Effector memory CD4-positive, alpha-beta T cell (primary cell): Measurements from ENCODE around the gene AVEN.

Source experiments
- DNase-seq, 3 donors: peaks; one replicate each; pipeline ENCODE4 v3.0.0-alpha.2; 2020
- H3K27ac ChIP-seq: 2 replicates; pipeline ENCODE4 v1.7.0; 2013; ENCODE audit warnings: mild to moderate bottlenecking, low read length, moderate library complexity; ENCODE audit not compliant: insufficient read depth, poor library complexity, severe bottlenecking
- H3K27me3 ChIP-seq: replicated peaks from 2 replicates; pipeline ENCODE4 v1.7.0; 2013; ENCODE audit warnings: mild to moderate bottlenecking, low read length; ENCODE audit not compliant: insufficient read depth, control insufficient read depth, poor library complexity, severe bottlenecking
- H3K36me3 ChIP-seq: 2 replicates; pipeline ENCODE4 v1.7.0; 2013; ENCODE audit warnings: mild to moderate bottlenecking, low read length, moderate library complexity; ENCODE audit not compliant: control insufficient read depth, insufficient read depth
- H3K4me1 ChIP-seq: 2 replicates; pipeline ENCODE4 v1.7.0; 2013; ENCODE audit warnings: low read length, mild to moderate bottlenecking; ENCODE audit not compliant: control insufficient read depth, insufficient read depth, poor library complexity, severe bottlenecking
- H3K4me3 ChIP-seq: 2 replicates; pipeline ENCODE4 v1.7.0; 2013; ENCODE audit warnings: low read length, low read depth, mild to moderate bottlenecking; ENCODE audit not compliant: insufficient read depth, poor library complexity, severe bottlenecking
- H3K9me3 ChIP-seq: 2 replicates; pipeline ENCODE4 v1.7.0; 2013; ENCODE audit warnings: mild to moderate bottlenecking, low read length, moderate library complexity; ENCODE audit not compliant: control insufficient read depth

The AVEN gene

GRCh38 chr15:33968224-33968623 is 70.8 kb downstream of the AVEN start, which contains the start of gene CHRM5:
Gene CHRM5 (plus strand): TSS chr15:33968497. CDS start chr15:34062718, 94,221 bp downstream.
- Histone ChIP-seq H3K36me3 (no peaks in the 10 kb centered on the region), H3K9me3 (no peaks in the 10 kb centered on the region), H3K4me1 (no peaks in the 10 kb centered on the region), H3K27me3 (no peaks in the 10 kb centered on the region), H3K4me3 (no peak within 1 kb of the TSS), H3K27ac (no peak within 1 kb of the TSS)
- no peak for DNase-seq

DNA sequence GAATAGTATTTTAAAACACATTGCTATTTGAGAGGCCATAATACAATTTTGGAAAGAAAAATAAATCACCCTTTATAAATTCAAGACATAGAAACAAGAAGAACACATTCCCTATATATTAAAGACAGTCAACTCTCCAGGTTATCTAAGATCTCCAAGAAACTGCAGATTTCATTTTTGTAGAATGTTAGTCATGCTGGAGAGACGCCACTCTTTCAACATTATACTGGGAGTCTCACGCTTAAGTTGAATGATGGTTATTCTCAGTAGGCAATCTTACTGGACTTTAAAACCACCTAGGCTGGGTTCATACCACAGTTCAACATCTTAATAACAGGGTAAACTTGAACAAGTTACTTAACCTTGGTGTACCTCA is 74.4 kb downstream of the AVEN start:
- Histone ChIP-seq H3K4me1 (no peaks in the 10 kb centered on the region), H3K27me3 (no peaks in the 10 kb centered on the region), H3K9me3 (no peaks in the 10 kb centered on the region), H3K27ac (no peak overlapping the region), H3K36me3 (no peaks in the 10 kb centered on the region), H3K4me3 (no peak overlapping the region)
- DNase-seq: no peak

DNA sequence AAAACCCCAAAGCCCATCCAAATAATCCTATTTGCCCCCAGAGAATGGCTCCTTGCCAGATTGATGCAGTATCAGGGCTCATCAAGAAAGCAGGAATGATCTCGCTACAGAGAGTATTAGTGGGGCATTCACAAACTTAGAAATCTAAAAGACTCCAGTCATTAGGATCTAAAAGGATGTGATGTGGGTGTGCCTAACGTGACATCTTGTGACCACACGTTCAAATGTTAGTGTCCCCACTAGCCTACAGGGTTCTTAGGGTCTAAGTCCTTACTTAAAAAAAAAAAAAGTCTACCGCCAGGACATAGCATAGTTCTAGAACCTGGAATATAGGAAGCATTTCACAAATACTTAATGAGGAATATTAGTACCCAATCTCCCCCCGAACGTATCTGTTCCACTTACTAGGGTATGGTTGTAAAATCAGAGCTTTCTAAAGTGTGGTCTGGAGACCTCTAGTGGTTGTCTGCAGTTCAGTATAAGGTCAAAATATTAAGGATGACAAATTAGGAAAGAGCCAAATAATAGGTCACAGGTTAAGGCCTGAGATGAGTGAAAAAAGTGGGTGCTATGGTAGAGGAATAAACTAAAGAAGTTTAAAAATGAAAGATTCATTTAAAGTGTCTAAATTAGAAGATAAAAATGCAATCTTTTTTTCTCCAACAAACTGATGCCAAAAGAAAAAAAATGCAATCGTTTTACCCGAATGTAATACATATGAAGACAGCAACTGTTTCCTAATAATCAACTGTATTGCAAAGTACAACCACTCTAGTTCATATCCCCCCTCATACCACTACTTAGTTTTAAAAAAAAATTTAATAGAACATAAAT is 75.0 kb downstream of the AVEN start:
- Histone ChIP-seq H3K36me3 (no peaks in the 10 kb centered on the region), H3K9me3 (no peaks in the 10 kb centered on the region), H3K27ac (no peak overlapping the region), H3K4me3 (no peak overlapping the region), H3K27me3 (no peaks in the 10 kb centered on the region), H3K4me1 (no peaks in the 10 kb centered on the region)
- no peak for DNase-seq

DNA sequence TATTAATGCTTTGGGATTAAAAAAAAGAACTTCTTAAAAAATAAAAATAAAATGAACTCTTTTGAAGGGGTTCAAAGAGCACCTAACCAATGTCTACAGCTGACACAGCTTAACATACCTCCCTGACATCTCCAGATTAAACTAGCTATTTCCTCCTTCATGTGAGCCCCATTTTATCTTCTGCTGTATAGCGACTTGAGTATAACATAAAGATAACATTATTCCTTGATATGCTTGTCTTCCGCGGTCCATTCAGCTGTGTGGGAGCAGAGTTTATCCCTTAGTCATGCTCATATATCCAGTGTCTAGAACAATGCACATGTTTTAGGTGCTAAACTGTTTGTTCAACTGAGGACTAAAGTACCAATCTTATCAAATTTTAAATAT is 78.5 kb downstream of the AVEN start:
- Histone ChIP-seq H3K27me3 (no peaks in the 10 kb centered on the region), H3K9me3 (no peaks in the 10 kb centered on the region), H3K4me3 (no peak overlapping the region), H3K27ac (no peak overlapping the region), H3K4me1 (no peaks in the 10 kb centered on the region), H3K36me3 (no peaks in the 10 kb centered on the region)
- DNase-seq: no peak

DNA sequence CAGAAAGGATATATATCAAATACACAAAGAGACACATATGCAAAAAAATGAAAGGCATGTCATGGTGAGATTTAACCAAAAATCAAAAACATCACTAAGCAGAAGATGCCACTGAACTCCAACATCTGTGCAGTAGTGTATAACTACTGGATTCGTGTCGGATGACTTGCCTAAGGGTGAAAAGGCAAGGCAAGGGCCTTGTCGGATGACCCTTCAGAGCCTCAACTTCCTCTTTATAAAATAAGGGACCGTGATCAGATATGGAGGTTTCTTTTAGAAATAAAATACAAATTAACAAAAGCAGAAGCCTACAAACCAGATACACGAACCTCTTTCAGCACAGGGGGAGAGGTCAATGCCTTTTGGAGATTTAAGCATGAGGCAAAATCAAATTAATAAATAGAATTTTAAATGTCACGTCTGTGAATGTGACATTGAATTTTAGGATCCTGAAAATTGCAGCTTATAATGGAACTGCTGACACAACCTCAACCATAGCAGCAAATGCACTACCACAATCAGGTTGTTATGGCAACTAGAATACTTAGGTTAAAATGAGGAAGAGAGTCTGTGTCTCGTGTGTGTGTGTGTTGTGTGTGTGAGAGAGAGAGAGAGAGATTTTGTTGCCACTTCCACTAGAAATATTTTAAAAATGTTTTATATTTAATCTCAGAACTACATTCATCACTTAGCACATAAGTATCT is 79.0 kb downstream of the AVEN start:
- no peak for DNase-seq
- H3K9me3 ChIP-seq: no peaks in the 10 kb centered on the region
- no peaks in the 10 kb centered on the region for H3K4me1 ChIP-seq
- H3K4me3 ChIP-seq: no peak overlapping the region
- H3K27ac ChIP-seq: no peak overlapping the region
- no peaks in the 10 kb centered on the region for H3K27me3 ChIP-seq
- H3K36me3 ChIP-seq: no peaks in the 10 kb centered on the region

- no peak for DNase-seq
Observed at GRCh38 chr15:33956397-33956796, 82.6 kb downstream of the AVEN start.

GRCh38 chr15:33955945-33956344 is 83.1 kb downstream of the AVEN start:
- no peaks in the 10 kb centered on the region for H3K9me3 ChIP-seq
- no peak for DNase-seq
- H3K4me1 ChIP-seq: no peaks in the 10 kb centered on the region
- H3K36me3 ChIP-seq: no peaks in the 10 kb centered on the region
- no peak overlapping the region for H3K27ac ChIP-seq
- no peak overlapping the region for H3K4me3 ChIP-seq
- H3K27me3 ChIP-seq: no peaks in the 10 kb centered on the region

More at GRCh38 chr15:33956397-33956796, 82.6 kb downstream of the AVEN start:
- Histone ChIP-seq H3K4me3 (no peak overlapping the region), H3K36me3 (no peaks in the 10 kb centered on the region), H3K9me3 (no peaks in the 10 kb centered on the region), H3K4me1 (no peaks in the 10 kb centered on the region), H3K27ac (no peak overlapping the region), H3K27me3 (no peaks in the 10 kb centered on the region)

GRCh38 chr15:33946152-33946551 is 92.9 kb downstream of the AVEN start:
- DNase-seq: no peak
- Histone ChIP-seq H3K4me3 (no peak overlapping the region), H3K36me3 (no peaks in the 10 kb centered on the region), H3K9me3 (no peaks in the 10 kb centered on the region), H3K27me3 (no peaks in the 10 kb centered on the region), H3K4me1 (no peaks in the 10 kb centered on the region), H3K27ac (no peak overlapping the region)

DNA sequence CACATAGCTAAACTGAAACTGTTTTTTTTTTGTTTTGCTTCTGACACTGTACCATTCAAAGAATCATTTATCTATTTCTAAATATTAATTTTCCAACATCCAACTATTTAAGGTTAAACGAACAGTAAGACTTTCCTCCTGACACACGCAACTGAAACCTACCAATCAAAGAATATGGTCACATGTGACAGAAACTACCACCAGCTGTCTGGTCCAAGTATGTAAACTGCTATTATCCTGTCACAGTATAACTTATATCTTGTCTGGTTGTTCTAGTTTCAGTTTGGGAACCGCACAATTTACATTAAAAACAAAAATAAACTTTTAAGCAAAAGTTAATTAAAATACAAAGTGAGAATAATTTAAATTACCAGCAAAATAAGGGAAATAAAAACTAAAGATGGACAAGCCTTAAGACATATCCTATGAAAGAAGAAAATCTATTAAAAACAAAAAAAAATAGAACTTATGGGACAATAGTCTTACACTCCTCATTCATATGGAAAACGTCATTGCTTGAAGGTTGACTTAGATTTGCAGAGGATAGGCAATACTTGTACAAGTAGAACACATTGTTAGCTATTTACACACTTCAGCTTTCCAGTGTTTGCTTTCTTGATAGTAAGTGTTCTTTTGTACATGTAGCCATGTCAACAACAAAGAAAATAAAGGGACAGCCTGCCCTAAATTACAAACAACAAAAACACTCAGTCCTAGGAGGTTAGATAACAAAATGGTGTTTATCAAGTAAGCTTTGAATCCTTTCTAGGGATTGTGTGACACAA is 97.5 kb downstream of the AVEN start:
- Histone ChIP-seq H3K9me3 (no peaks in the 10 kb centered on the region), H3K4me1 (no peaks in the 10 kb centered on the region), H3K36me3 (no peaks in the 10 kb centered on the region), H3K27ac (no peak overlapping the region), H3K27me3 (no peaks in the 10 kb centered on the region), H3K4me3 (no peak overlapping the region)
- DNase-seq: no peak

- Histone ChIP-seq H3K27ac (no peak overlapping the region), H3K4me3 (no peak overlapping the region)
- DNase-seq: no peak
Observed at GRCh38 chr15:33934921-33935320, 104.1 kb downstream of the AVEN start.

More at GRCh38 chr15:33934921-33935320, 104.1 kb downstream of the AVEN start:
- Histone ChIP-seq H3K36me3 (no peaks in the 10 kb centered on the region), H3K27me3 (no peaks in the 10 kb centered on the region), H3K4me1 (no peaks in the 10 kb centered on the region), H3K9me3 (no peaks in the 10 kb centered on the region)
